NCI-H187 treated with DMSO at 0.1 percent for 48 hours (cell line): ENCODE results near the gene DGCR2.
"Not testable (repeated sequence)": the region's sequence is repeated elsewhere in the genome, so short reads cannot be mapped to it uniquely, and the experiment has no call there.

ENCODE experiments used
- DNase-seq: peaks from one replicate; lab custom pipeline; 2025; lab: John Stamatoyannopoulos, UW

DGCR2 gene

DNA sequence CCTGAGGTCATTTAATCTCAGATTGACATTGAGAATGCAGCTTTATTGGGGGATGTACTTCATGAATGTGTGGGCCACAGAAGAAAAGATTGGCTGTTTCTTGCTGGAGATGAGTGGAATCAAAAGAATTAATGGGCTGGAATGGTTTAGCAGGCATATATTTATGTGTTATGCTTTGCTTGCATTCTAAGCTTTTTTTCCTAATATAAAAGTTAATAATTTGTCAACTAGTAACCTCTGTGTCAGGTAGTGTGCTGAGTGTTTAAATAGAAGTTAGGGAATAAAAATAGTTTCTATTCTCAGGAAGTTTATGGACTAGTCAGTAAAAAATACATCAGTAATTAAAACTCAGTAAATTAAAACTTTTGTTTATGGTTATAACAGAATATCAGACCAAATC lies 118.7 kb downstream of the DGCR2 start:
- no peak for DNase-seq

DNA sequence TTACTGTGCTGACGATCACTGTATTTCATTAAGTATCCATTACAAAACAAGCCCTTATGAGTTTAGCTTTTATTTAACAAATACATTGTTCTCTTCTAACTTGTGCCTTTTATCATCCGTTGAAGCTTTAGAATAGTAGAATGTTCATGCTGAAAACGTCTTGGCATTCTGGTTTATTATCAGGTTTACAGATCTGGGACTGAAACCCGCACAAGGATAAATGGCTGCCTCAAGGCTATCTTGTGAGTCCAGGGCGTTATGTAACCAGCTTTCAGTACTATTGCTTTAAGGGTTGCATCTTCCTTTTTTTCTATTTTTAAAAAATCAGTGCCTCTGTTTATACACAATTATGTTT lies 119.6 kb downstream of the DGCR2 start:
- DNase-seq = no peak

DNA sequence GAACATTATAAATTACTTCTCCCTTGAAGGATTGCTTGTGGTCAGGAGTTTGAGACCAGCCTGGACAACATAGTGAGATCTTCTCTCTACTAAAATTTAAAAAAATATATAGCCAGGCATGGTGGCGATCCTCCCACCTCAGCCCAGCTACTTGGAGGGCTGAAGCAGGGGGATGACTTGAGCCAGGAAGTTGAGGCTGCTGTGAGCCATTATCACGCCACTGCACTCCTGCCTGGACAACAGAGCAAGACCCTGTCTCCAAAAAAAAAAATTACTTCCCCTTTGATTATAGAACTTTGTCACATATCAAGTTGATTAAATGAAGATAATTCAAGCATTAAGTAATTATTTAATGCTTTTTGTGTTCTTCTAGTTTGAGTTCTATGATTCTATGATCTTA lies 121.0 kb downstream of the DGCR2 start:
- no peak for DNase-seq

DNA sequence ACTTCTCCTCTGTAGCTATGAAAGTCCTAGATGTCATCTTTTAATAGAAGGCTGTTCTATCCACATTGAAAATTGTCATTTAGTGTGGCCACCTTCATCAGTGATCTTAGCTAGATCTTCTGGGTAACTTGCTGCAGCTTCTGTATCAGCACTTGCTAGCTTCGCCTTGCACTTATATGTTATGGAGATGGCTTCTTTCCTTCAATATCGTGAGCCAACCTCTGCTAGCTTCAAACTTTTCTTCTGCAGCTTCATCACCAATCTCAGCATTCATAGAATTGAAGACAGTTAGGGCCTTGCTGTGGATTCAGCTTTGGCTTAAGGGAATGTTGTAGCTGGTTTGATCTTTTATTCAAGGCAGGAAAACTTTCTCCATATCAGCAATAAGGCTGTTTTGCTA lies 122.1 kb downstream of the DGCR2 start:
- not testable (repeated sequence) for DNase-seq

DNA sequence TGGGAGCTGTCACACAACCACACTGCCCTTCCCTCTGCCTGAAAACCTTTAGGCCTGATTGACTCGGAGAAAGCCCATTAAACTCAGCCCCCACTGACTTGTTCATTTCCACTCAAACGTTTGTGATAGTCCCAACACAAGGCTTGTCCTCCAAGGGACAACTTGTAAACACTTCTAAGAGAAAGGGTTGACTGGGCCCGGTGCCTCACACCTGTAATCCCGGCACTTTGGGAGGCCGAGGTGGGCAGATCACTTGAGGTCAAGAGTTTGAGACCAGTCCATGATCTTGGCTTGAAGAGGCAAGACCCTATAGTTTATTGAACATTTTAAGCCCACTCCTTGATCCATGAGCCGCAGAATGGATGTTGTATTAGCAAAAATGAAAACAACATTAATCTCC lies 122.8 kb downstream of the DGCR2 start:
- no peak for DNase-seq

DNA sequence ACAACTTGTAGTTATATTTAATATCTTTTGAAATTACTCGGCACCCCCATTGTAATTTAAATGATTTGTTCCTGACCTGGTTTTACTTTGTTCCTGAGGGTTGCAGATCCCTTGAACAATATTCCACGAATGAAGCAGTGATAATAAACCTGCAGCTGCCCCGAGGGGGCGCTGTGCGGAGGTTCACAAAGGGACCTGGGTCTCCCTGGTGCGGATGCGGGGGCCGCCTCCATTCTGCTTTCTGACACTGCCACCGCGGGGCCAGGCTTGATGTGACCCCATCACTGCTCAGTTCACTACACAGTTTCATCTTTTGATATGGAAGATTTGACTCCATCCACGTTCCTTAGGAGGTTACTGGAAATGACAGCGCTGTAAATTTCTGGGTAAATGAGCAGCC lies 123.2 kb downstream of the DGCR2 start:
- DNase-seq = no peak

DNA sequence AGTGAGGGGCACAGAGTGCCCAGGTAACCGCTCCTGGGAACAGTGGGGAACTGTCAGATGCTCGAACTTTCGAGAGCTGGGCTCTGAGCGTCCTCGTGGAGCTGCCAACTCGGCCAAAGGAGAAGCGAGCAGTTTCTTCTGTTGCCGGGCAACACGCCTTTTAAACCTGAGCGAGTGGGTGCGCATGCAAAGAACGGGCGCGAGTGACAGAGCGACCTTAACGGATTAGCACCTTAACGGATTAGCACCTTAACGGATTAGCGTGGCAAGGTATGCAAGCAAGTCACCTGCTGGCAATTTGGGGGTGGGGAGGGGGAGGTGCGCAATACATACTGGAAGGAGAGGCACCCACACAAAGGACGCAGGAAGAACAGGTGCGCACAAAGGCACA lies 124.3 kb downstream of the DGCR2 start:
- DNase-seq = no peak

DNA sequence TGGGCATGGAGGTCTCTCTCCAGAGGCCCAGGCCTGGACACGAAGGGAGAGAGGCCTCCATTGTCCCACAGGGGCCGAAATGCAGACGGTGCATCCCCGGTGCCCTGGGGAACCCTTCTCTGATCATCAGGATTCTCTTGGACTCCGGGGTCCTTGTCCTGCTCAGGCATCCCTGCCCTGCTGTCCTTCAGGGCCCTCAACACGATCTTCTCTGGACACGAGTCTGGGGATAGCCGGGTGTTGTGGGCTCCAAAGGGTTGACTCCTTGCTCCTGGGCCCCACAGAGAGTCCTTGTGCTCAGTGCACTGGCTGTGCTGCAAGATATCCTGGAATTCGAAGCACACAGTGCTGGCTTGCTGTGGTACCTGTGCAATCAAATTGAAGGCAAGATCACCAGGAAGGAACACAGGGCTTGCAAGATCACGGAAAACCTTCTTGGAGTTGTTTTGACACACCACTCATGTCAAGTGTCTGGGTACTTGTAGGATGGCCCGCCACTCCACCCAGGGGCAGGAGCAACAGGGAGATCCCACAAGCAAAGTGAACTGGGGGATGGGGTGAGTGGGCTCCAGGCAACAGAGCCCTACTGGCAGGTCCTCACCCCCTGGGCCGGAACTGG lies 124.8 kb downstream of the DGCR2 start:
- DNase-seq = no peak

DNA sequence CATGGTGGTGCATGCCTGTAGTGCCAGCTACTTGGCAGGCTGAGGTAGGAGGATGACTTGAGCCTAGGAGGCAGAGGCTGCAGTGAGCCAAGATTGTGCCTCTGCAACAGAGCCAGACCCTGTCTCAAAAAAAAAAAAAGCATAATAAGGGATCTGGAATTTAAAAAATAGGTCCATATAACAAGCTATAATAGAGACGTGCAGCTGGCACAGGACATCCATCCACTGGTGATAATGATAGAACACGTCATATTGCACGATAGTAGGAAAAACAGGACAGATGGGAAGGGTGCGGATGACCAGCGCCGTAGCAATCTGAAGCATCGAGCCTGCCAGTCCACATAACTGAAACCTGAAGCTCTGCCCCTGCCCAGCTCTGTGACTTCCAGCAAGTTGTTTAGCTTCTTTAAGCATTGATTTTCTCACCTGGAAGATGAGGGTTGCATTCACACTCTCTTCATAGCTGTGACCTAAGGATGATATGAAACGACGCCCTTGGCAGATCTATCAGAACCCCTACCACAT lies 125.8 kb downstream of the DGCR2 start:
- no peak for DNase-seq

DNA sequence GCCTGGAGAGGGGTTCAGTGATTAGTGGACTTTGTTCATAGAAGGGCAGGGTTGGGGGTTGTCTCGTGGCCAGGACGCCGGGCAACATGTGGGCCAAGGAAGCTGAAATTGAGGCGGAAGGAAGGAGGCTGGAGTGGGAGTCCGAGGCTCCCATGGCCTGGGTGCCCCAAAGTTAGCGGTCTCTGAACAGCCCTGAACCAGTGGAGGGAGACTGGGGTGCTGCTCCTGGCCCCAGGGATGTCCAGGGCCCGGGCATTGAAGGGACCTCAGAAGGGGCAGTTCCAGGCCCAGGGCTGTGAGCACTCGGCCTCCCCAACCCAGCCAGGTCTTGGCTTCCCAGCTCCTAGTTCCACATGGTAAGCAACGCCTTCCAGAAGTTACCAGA lies 126.9 kb downstream of the DGCR2 start:
- DNase-seq = no peak

DNA sequence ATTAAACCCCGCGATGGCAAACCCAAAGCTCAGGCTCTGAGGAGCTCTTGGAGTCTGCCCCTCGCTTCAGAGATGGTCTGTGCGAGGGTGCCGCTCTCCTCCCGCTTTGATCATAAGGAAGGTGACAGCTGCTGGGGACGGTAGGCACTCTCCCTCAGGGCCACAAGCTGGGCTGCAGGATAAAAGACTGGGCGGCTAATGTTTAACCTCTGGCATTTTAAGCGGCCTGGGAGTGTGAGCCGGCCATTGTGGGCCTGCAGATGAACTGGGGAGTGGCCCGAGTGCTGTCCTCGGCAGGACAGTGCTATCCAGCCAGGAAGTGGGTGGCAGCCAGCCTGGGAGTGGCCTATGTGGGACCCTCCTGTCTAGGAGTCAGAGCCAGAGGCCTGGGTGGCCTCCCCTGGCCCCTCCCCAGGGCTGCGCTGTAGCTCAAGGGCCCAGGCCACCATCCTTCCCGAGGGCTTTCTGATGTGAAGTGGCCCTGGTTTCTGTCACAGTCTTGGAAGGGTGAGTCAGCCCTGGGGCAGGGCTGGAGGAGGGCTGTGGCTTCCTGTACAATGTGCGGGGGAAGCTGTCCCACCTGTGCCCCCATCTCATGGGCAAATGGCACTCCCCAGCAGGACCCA lies 127.4 kb downstream of the DGCR2 start:
- no peak for DNase-seq

DNA sequence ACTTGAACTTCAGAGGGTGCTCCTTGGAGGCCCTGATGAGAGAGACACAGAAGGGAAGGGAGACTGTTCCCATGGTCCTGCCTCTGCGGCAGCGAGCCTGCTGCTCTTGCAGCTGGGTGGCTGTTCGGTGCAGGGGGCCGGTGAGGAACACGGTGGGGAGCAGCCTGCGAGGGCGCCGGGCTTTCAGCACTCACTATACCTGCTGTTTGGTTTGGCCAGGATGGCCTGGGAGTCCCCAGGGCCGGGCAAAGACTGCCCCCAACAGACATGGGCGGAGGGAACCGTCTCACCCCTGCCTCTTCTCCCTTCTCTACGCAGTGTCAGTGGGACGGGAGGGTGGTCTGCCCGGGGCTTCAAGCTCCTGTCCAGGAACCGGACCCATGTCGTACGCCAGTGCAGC lies 128.2 kb downstream of the DGCR2 start:
- DNase-seq = no peak

DNA sequence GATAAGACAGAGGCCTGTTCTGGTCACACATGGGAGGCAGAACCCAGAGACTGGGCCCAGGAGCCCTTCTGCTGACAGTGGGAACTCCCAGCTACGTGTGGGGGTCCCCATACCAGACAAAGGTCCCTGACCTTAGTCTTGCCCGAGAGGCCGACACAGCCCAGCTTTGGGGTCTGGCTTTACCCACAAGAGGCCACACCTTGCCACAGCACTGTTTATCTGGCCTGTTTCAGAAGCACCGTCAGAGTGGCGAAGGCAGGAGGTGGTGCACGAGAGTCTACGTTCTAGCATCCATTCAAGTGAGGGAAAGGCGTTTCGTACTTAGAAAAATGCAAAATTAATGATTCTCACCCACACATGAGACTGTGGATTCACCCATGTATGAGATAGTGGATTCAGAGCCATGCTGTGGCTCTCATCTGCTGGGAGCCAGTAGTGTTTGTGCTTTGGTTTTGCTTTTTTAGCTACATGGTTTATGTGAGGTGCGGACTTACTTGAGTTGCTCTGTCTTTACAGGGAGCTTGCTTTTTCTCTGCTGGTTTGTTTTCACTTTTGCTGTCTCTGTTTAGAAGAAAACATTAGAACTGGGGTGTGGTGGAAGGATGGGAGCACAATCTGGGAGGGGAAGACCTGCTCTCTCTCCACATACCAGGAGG lies 129.5 kb downstream of the DGCR2 start:
- no peak for DNase-seq

DNA sequence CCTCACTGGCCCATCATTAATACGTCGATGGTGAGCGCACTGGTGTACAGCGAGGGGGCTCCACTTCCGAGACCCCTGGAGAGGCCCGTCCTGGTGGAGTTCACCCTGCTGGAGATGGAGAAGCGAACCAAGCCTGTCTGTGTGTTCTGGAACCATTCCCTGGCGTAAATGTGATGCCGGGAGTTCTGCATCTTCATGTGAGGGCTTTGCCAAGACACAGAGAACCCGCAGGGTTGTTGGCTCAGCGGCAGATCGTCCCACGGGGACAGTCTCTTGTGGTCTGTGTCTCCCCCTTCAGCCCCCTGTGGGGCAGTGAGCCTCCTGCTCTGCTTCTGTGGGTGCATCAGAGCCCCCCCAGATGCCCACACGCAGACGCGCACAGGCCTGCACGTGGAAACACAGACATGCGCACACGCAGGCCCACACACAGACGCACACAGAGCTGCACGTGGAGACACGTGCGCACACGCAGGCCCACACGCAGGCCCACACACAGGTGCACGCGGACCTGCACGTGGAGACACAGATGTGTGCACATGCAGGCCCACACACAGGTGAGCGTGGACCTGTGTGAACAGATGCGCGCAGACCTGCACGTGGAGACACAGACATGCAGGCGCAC lies 130.3 kb downstream of the DGCR2 start:
- no peak for DNase-seq

DNA sequence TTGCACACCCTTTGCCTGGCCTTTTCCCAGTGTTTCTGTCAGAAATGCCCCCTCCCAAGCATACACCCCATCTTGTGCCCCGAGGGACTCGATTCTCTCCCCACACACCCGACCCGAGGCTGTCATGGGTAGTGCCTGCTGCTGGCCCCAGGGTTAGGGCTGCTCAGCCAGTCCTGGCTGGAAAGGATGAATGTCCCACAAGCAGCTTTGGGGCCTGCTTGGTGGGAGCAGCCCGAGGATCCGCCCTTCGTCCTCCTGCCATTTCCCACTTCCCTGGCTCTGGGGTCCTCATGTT lies 131.1 kb downstream of the DGCR2 start:
- no peak for DNase-seq

DNA sequence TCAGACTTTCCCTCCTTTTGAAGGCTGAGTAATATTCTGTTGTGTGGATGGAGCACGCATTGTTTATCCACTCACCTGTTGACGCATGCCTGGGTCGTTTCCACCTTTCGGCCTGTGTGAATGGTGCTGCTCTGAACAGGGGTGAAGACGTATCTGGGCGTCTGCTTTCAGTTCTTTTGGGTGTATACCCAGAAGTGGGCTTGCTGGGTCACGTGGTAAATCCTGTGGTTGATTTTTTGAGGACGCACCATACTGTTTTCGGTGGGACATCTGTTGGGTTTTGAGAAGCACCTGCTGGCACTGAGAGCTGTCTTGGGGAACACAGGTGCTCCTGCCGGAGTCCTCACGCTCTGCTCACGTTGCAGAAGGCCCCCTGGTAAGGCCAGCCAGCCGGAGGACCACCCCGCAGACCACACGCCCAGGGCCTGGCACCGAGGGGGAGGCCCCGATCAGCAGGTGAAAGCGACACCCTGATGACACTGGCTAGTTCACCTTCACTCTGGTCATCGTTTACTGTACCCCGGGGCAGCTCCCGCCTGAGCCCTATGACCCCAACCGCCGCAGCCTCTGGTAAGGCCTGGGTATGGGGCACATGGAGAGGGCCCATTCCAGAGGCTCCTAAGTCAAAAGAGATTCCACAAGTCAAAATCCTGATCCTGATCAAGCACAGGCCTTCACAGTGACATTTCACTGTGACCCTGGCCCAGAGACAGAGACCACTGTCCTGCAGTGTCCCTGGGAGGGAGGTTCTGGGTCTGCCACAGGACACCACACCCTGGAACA lies 131.7 kb downstream of the DGCR2 start:
- DNase-seq = no peak

DNA sequence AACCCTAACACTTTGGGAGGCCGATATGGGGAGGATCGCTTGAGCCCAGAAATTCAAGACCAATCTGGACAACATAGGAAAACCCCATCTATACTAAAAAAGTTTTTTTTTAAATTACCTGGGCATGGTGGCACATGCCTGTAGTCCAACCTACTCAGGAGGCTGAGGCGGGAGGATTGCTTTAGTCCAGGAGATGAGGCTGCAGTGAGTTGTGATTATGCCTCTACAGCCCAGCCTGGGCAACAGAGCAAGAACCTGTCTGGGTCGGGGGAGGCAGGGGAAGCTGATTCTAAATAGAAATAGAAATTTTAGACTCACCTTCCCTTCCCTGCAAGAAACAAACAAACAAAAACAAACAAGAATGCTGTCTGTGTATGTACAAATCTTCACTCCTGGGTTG lies 133.3 kb downstream of the DGCR2 start:
- no peak for DNase-seq

DNA sequence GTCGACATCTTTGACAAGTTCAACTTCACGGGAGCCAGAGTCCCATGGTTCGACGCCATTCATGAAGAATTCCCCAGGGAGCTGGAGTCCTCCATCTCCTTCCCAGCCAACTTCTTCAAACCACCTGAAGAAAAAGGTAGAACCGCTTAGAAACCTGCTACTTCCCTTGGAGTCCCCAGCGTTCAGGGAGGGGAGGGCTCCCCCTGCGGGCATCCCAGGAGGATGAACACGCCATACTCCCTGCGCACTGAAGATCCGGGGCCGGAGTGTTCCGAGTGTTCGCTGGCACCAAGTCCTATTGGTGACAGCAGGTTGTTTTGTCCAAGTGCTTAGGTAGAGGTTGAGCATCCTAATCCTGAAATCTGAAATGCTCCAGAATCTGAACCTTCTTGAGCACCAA lies 134.4 kb downstream of the DGCR2 start:
- no peak for DNase-seq

DNA sequence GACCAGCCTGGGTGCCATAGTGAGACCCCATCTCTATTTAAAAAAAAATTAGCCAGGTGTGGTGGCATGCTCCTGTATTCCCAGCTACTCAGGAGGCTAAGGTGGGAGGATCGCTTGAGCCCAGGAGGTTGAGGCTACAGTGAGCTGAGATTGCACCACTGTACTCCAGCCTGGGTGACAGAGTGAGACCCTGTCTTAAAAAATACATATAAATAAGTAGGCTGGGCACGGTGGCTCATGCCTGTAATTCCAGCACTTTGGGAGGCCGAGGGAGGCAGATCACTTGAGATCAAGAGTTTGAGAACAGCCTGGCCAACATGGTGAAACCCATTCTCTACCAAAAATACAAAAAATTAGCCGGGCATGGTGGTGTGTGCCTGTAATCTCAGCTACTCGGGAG lies 135.1 kb downstream of the DGCR2 start:
- DNase-seq = not testable (repeated sequence)
